Panc1 (cell line): ENCODE measurements around the gene TERT. TPM values are rescaled to one million over a fixed set of nuclear protein-coding genes. Genes with fewer than 3 reads are reported as not detected.
A peak's percentile ranks its signal among the peaks of the same experiment; 100 is the strongest.
"Not testable (repeated sequence)": the region's sequence is repeated elsewhere in the genome, so short reads cannot be mapped to it uniquely, and the experiment has no call there.

Experiments used
- ATAC-seq: fragments of 200-7000 bp; cut with Tn5 transposase; 2 replicates; pipeline ENCODE4 v1.9.1; 2020; ENCODE audit warnings: mild to moderate bottlenecking, moderate library complexity
- BruUV-seq: library from RNA; stranded (reverse); fragments of 400-500 nt; replicated peaks from 2 replicates; lab custom pipeline; 2021; lab: Mats Ljungman, UMichigan
- CTCF ChIA-PET: fragments of 300-600 bp; sonication (Branson Sonifier 250); formaldehyde crosslinking; loops from one replicate; lab custom pipeline; 2022; ENCODE audit warnings: antibody characterized with exemption; lab: Charles Lee
- POLR2A ChIA-PET: fragments of 300-600 bp; sonication (Branson Sonifier 250); formaldehyde crosslinking; loops from one replicate; lab custom pipeline; 2022; ENCODE audit warnings: antibody characterized with exemption; lab: Charles Lee
- DNase-seq: peaks from one replicate; pipeline ENCODE4 v3.0.0-alpha.2; 2010; ENCODE audit warnings: low read depth, low spot score
- H3K27ac ChIP-seq: 2 replicates; pipeline ENCODE4 v1.5.1; 2011; ENCODE audit warnings: mild to moderate bottlenecking, low read length, inconsistent platforms
- H3K27me3 ChIP-seq: fragments of 200-500 bp; sonication (Bioruptor generic); 2 replicates; pipeline ENCODE4 v1.6.0; 2014; ENCODE audit warnings: low read length, inconsistent platforms; ENCODE audit not compliant: control insufficient read depth, insufficient read depth
- H3K36me3 ChIP-seq: fragments of 200-500 bp; sonication (Bioruptor generic); 2 replicates; pipeline ENCODE4 v1.5.1; 2014; ENCODE audit warnings: inconsistent platforms, mild to moderate bottlenecking, low read length, moderate library complexity; ENCODE audit not compliant: control insufficient read depth, insufficient read depth
- H3K4me1 ChIP-seq: 2 replicates; pipeline ENCODE4 v1.5.1; 2011; ENCODE audit warnings: inconsistent platforms, mild to moderate bottlenecking, low read length, moderate library complexity; ENCODE audit not compliant: control insufficient read depth, insufficient read depth
- H3K4me3 ChIP-seq, 2 experiments: 2 replicates each; pipeline ENCODE4 v1.5.1; 2011 to 2012; ENCODE audit warnings: low read depth in 2 of 2, low read length in 2 of 2, mild to moderate bottlenecking in 2 of 2, inconsistent platforms in 1 of 2, moderate library complexity in 1 of 2
- H3K9me3 ChIP-seq: fragments of 200-500 bp; sonication (Bioruptor generic); 2 replicates; pipeline ENCODE4 v1.5.1; 2014; ENCODE audit warnings: low read depth, mild to moderate bottlenecking, inconsistent platforms, low read length, moderate library complexity; ENCODE audit not compliant: control insufficient read depth, insufficient read depth
- POLR2AphosphoS5 ChIP-seq: IDR thresholded peaks from 2 replicates; pipeline ENCODE4 v1.6.1; 2012; ENCODE audit warnings: mild to moderate bottlenecking, low read depth, low read length, moderate library complexity
- SIN3A ChIP-seq: IDR thresholded peaks from 2 replicates; pipeline ENCODE4 v1.6.1; 2012; ENCODE audit warnings: low read depth, mild to moderate bottlenecking, low read length, moderate library complexity, borderline replicate concordance; ENCODE audit not compliant: insufficient read depth
- TCF7L2 ChIP-seq: IDR thresholded peaks from 2 replicates; pipeline ENCODE4 v1.6.1; 2011; ENCODE audit warnings: mild to moderate bottlenecking, low read depth, low read length, inconsistent platforms
- in situ Hi-C: cut with HindIII; loops from 2 replicates; pipeline ENCODE4 v1.10.0; 2016; ENCODE audit warnings: low sequenced_read_pairs, low pct_unique_long_range_greater_than_20kb
- intact Hi-C: fragments of 100-400 bp; cut with micrococcal nuclease; formaldehyde crosslinking; loops from one replicate; pipeline ENCODE4 v1.10.0; 2022; ENCODE audit not compliant: unreplicated experiment
- total RNA-seq: library from RNA; stranded (reverse); gene quantifications from one replicate; pipeline ENCODE4 v1.2.1, GENCODE V29; 2021; ENCODE audit not compliant: unreplicated experiment
- TF ChIP-seq, protein P1 (sequence below): fragments of 450-650 bp; IDR thresholded peaks from 2 replicates; pipeline ENCODE4 v1.5.1; 2017; ENCODE audit warnings: mild to moderate bottlenecking
- TF ChIP-seq, protein P2 (sequence below), 2 experiments: IDR thresholded peaks; 2 replicates each; pipeline ENCODE4 v1.6.1; 2011 to 2012; ENCODE audit warnings: low read depth in 2 of 2, control low read depth in 1 of 2, low read length in 1 of 2, mild to moderate bottlenecking in 1 of 2, moderate library complexity in 1 of 2; ENCODE audit not compliant: insufficient read depth in 1 of 2

The TERT gene
- total RNA-seq, 1 experiment from 2014 or later = 8.9 TPM

DNA sequence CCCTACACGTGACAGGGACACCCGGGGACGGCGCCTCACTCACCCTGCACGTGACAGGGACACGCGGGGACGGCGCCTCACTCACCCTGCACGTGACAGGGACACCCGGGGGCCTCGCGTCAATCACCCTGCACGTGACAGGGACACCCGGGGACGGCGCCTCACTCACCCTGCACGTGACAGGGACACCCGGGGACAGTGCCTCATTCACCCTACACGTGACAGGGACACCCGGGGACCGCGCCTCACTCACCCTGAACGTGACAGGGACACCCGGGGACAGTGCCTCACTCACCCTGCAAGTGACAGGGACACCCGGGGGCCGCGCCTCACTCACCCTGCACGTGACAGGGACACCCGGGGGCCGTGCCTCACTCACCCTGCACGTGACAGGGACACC, 5.3 kb downstream of the TERT start:
- BruUV-seq, ATAC-seq, H3K4me1 ChIP-seq, DNase-seq, CTCF ChIA-PET, H3K27me3 ChIP-seq, H3K9me3 ChIP-seq, H3K4me3 ChIP-seq, H3K36me3 ChIP-seq, H3K27ac ChIP-seq, POLR2A ChIA-PET, in situ Hi-C loops, intact Hi-C loops: not testable (repeated sequence)

DNA sequence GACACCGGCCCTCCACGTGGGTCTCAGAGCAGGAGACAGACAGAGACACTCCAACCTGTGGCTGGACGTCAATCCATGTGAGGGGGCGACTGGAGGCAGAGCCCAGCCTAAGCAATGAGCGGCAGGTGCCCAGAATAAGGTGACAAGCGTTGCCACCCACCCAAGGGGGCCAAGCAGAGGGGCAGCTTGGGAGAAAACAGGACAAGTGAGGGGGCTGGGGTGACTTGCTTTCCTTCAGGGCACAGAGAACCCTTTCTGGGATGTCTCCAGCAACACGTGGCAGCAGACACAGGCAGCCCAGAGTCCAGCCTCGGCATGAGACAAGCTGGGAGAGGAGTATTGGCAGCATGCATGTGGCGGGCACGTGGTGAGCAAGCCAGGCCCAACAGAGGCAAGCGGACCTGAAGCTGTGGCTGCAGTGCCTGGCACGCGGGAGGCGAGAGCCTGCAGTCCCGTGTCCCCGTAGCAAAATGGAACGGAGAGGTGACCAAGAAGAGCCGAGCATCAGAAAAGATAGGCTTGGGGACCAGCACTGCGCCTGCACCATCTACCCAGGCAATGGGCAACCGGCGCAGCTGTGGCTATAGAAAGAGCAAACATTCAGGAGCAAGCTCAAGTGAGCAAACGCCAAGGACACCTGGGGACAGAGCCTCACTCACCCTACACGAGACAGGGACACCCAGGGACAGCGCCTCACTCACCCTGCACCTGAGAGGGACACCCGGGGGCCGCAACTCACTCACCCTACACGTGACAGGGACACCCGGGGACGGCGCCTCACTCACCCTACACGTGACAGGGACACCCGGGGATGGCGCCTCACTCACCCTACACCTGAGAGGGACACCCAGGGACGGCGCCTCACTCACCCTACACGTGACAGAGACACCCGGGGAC, 6.2 kb downstream of the TERT start:
- peak; percentile 36; the same call in 1 of the 2 replicates for ATAC-seq
- POLR2A ChIA-PET = no interaction called here

More for the DNA sequence above, 6.2 kb downstream of the TERT start:
- no peak overlapping the region for H3K4me3 ChIP-seq
- H3K27ac ChIP-seq = no peak overlapping the region
- intact Hi-C loops = no loop called here
- no TSS peak for BruUV-seq
- H3K9me3 ChIP-seq = no peaks in the 10 kb centered on the region
- H3K27me3 ChIP-seq = no peaks in the 10 kb centered on the region
- CTCF ChIA-PET = no interaction called here
- H3K36me3 ChIP-seq = no peaks in the 10 kb centered on the region
- in situ Hi-C loops = no loop called here
- no peaks in the 10 kb centered on the region for H3K4me1 ChIP-seq
- TF ChIP-seq, protein P1, sequence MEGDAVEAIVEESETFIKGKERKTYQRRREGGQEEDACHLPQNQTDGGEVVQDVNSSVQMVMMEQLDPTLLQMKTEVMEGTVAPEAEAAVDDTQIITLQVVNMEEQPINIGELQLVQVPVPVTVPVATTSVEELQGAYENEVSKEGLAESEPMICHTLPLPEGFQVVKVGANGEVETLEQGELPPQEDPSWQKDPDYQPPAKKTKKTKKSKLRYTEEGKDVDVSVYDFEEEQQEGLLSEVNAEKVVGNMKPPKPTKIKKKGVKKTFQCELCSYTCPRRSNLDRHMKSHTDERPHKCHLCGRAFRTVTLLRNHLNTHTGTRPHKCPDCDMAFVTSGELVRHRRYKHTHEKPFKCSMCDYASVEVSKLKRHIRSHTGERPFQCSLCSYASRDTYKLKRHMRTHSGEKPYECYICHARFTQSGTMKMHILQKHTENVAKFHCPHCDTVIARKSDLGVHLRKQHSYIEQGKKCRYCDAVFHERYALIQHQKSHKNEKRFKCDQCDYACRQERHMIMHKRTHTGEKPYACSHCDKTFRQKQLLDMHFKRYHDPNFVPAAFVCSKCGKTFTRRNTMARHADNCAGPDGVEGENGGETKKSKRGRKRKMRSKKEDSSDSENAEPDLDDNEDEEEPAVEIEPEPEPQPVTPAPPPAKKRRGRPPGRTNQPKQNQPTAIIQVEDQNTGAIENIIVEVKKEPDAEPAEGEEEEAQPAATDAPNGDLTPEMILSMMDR = no peak
- TF ChIP-seq, protein P2, sequence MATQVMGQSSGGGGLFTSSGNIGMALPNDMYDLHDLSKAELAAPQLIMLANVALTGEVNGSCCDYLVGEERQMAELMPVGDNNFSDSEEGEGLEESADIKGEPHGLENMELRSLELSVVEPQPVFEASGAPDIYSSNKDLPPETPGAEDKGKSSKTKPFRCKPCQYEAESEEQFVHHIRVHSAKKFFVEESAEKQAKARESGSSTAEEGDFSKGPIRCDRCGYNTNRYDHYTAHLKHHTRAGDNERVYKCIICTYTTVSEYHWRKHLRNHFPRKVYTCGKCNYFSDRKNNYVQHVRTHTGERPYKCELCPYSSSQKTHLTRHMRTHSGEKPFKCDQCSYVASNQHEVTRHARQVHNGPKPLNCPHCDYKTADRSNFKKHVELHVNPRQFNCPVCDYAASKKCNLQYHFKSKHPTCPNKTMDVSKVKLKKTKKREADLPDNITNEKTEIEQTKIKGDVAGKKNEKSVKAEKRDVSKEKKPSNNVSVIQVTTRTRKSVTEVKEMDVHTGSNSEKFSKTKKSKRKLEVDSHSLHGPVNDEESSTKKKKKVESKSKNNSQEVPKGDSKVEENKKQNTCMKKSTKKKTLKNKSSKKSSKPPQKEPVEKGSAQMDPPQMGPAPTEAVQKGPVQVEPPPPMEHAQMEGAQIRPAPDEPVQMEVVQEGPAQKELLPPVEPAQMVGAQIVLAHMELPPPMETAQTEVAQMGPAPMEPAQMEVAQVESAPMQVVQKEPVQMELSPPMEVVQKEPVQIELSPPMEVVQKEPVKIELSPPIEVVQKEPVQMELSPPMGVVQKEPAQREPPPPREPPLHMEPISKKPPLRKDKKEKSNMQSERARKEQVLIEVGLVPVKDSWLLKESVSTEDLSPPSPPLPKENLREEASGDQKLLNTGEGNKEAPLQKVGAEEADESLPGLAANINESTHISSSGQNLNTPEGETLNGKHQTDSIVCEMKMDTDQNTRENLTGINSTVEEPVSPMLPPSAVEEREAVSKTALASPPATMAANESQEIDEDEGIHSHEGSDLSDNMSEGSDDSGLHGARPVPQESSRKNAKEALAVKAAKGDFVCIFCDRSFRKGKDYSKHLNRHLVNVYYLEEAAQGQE (IDR thresholded peaks at IDR 0.05; ENCODE audit: insufficient read depth in 1 of 2, low read depth in 2 of 2, low read length in 1 of 2) = no peak
- TF ChIP-seq TCF7L2 = no peak
- TF ChIP-seq SIN3A = no peak
- no peak for TF ChIP-seq POLR2AphosphoS5
- no peak for DNase-seq
